AG09309 (cell line): ENCODE data around the gene COL12A1.

Experiments used
- DNase-seq: peaks from one replicate; pipeline ENCODE4 v3.0.0-alpha.2; 2010; ENCODE audit warnings: low read depth
- H3K4me3 ChIP-seq: 2 replicates; pipeline ENCODE4 v1.5.1; 2011; ENCODE audit warnings: mild to moderate bottlenecking, low read depth, low read length, moderate library complexity; ENCODE audit not compliant: control insufficient read depth
- TF ChIP-seq, protein P1 (sequence below): IDR thresholded peaks from 2 replicates; pipeline ENCODE4 v1.5.1; 2011; ENCODE audit warnings: mild to moderate bottlenecking, low read depth, low read length, inconsistent platforms; ENCODE audit not compliant: insufficient read depth, control insufficient read depth; ENCODE audit errors: missing control alignments

Gene COL12A1

DNA sequence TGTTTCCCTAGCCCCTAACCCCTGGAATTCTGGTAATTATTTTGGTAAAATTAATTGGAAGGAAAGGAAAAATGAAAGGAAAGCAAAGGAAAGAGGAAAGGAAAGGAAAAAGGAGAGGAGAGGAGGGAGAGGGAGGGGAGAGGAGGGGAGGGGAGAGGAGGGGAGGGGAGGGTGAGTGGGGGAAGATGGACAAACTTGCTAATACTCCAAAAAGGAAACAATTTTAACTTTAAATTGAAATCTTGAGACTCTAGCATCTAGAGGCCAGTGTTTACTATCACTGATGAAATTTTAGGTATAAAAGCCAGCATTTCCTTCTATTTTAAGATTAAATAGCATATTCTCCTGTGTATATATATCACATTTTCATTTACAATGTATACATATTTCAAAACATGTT, 156.5 kb downstream of the COL12A1 start:
- no peak overlapping the region for H3K4me3 ChIP-seq
- DNase-seq: no peak
- TF ChIP-seq, protein P1, sequence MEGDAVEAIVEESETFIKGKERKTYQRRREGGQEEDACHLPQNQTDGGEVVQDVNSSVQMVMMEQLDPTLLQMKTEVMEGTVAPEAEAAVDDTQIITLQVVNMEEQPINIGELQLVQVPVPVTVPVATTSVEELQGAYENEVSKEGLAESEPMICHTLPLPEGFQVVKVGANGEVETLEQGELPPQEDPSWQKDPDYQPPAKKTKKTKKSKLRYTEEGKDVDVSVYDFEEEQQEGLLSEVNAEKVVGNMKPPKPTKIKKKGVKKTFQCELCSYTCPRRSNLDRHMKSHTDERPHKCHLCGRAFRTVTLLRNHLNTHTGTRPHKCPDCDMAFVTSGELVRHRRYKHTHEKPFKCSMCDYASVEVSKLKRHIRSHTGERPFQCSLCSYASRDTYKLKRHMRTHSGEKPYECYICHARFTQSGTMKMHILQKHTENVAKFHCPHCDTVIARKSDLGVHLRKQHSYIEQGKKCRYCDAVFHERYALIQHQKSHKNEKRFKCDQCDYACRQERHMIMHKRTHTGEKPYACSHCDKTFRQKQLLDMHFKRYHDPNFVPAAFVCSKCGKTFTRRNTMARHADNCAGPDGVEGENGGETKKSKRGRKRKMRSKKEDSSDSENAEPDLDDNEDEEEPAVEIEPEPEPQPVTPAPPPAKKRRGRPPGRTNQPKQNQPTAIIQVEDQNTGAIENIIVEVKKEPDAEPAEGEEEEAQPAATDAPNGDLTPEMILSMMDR: no peak

DNA sequence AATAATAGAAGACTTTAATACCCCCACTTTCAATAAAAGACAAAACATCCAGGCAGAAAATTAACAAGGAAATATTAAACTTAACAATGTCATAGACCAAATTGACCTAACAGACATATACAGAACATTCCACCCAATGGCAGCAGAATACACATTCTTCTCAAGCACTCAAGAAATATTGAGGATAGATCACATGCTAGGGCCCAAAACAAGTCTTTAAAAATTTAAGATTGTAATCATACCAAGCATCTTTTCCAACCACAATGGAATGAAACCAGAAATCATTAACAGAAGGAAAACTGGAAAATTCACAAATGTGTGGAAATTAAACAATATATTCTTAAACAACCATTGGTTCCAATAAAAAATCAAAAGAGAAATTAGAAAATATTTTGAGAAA, 161.0 kb downstream of the COL12A1 start:
- H3K4me3 ChIP-seq: no peak overlapping the region
- DNase-seq: no peak
- TF ChIP-seq, protein P1: no peak

DNA sequence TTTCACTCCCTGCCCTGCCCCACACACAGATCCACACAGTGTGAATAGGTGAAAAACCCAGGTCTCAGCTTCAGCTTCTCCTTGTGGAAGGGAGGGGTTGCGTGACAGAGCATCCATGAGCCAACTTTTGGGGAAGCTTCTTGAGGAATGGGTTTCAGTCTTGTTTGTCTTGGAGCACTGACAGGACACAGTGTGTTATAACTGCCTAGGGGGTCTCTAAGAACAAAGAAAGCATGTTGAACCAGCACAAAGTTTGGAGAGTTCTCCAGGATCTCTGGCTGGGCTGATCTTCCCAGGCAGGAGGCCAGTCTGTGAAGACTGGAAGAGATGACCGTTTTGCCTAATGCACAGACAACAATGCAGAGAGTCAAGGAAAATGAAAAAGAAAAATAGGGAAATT, 164.5 kb downstream of the COL12A1 start:
- TF ChIP-seq, protein P1: no peak
- H3K4me3 ChIP-seq: no peak overlapping the region
- DNase-seq: no peak
